GM12878 (cell line): ENCODE measurements around the gene BAG3. TPM values are rescaled to one million over a fixed set of nuclear protein-coding genes. Genes with fewer than 3 reads are reported as not detected.
A peak's percentile ranks its signal among the peaks of the same experiment; 100 is the strongest.

Experiments used
- BACH1 ChIP-seq: fragments of 450-650 bp; IDR thresholded peaks from 2 replicates; pipeline ENCODE4 v1.6.1; 2017; ENCODE audit warnings: mild to moderate bottlenecking, borderline replicate concordance
- BCLAF1 ChIP-seq: fragments of 450-650 bp; IDR thresholded peaks from 2 replicates; pipeline ENCODE4 v1.6.1; 2017; ENCODE audit warnings: antibody characterized with exemption, mild to moderate bottlenecking, moderate library complexity
- BMI1 ChIP-seq: fragments of 450-650 bp; IDR thresholded peaks from 2 replicates; pipeline ENCODE4 v1.6.1; 2016; ENCODE audit warnings: mild to moderate bottlenecking, moderate library complexity, borderline replicate concordance
- CBFB ChIP-seq: IDR thresholded peaks from 2 replicates; pipeline ENCODE4 v1.6.1; 2016; ENCODE audit warnings: antibody characterized with exemption, low read depth
- DPF2 ChIP-seq: fragments of 450-650 bp; IDR thresholded peaks from 2 replicates; pipeline ENCODE4 v1.6.1; 2017; ENCODE audit warnings: mild to moderate bottlenecking
- ESRRA ChIP-seq: IDR thresholded peaks from 2 replicates; pipeline ENCODE4 v1.6.1; 2012; ENCODE audit warnings: mild to moderate bottlenecking, low read length, improper control_type of control experiment
- GATAD2B ChIP-seq: fragments of 450-650 bp; conservative IDR thresholded peaks from 2 replicates; pipeline ENCODE4 v1.6.1; 2017; ENCODE audit warnings: low read depth, mild to moderate bottlenecking, moderate library complexity
- HDAC2 ChIP-seq: fragments of 200-600 bp; sonication (generic); IDR thresholded peaks from 2 replicates; pipeline ENCODE4 v1.6.1; 2017
- IKZF2 ChIP-seq, 2 experiments: fragments of 450-650 bp; IDR thresholded peaks; 2 replicates each; pipeline ENCODE4 v1.6.1; 2017; ENCODE audit warnings: mild to moderate bottlenecking in 2 of 2, moderate library complexity in 2 of 2
- IRF3 ChIP-seq: fragments of 450-650 bp; IDR thresholded peaks from 2 replicates; pipeline ENCODE4 v1.6.1; 2014; ENCODE audit warnings: mild to moderate bottlenecking
- MEF2A ChIP-seq: IDR thresholded peaks from 2 replicates; pipeline ENCODE4 v1.6.1; 2011; ENCODE audit warnings: low read depth, mild to moderate bottlenecking, low read length, moderate library complexity; ENCODE audit not compliant: insufficient read depth
- MLLT1 ChIP-seq: fragments of 450-650 bp; IDR thresholded peaks from 2 replicates; pipeline ENCODE4 v1.6.1; 2016; ENCODE audit warnings: mild to moderate bottlenecking
- MTA2 ChIP-seq: fragments of 450-650 bp; IDR thresholded peaks from 2 replicates; pipeline ENCODE4 v1.6.1; 2016; ENCODE audit warnings: low read depth, mild to moderate bottlenecking, moderate library complexity
- MXI1 ChIP-seq: fragments of 150-350 bp; IDR thresholded peaks from 2 replicates; pipeline ENCODE4 v1.6.1; 2011; ENCODE audit warnings: low read depth, mild to moderate bottlenecking, inconsistent platforms, low read length, improper control_type of control experiment
- RAD51 ChIP-seq: fragments of 450-650 bp; IDR thresholded peaks from 2 replicates; pipeline ENCODE4 v1.6.1; 2016; ENCODE audit warnings: moderate library complexity, mild to moderate bottlenecking, inconsistent platforms
- RBBP5 ChIP-seq: fragments of 200-600 bp; sonication (generic); conservative IDR thresholded peaks from 2 replicates; pipeline ENCODE4 v1.6.1; 2016
- RCOR1 ChIP-seq: conservative IDR thresholded peaks from 2 replicates; pipeline ENCODE4 v1.6.1; 2012; ENCODE audit warnings: low read depth, low read length, improper control_type of control experiment
- SREBF2 ChIP-seq: IDR thresholded peaks from 2 replicates; pipeline ENCODE4 v1.6.1; 2012; ENCODE audit warnings: mild to moderate bottlenecking, low read length
- STAT1 ChIP-seq: fragments of 450-650 bp; conservative IDR thresholded peaks from 2 replicates; pipeline ENCODE4 v1.6.1; 2014; ENCODE audit warnings: antibody characterized with exemption, mild to moderate bottlenecking
- TAF1 ChIP-seq: IDR thresholded peaks from 2 replicates; pipeline ENCODE4 v1.6.1; 2011; ENCODE audit warnings: mild to moderate bottlenecking, low read depth, low read length, borderline replicate concordance
- ZNF384 ChIP-seq: IDR thresholded peaks from 2 replicates; pipeline ENCODE4 v1.6.1; 2012; ENCODE audit warnings: low read depth, mild to moderate bottlenecking, low read length, improper control_type of control experiment, borderline replicate concordance
- polyA plus RNA-seq, 11 experiments: library from polyadenylated mRNA; depleted of rRNA in 4 of 11; unstranded in 6 of 11; stranded (reverse) in 5 of 11; fragments of >200 nt; fragmentation: Nextera tagmentation in 4 of 11; fragmentation: Illumina TruSeq in 1 of 11; extraction: Ambion mirVana in 4 of 11; extraction: Trizol in 1 of 11; gene quantifications; 1 replicate in 1 of 11; 2 replicates in 10 of 11; pipeline versions ENCODE4 v1.2.1 to v1.2.3, GENCODE V29; 2011 to 2016; ENCODE audit warnings: inconsistent platforms in 2 of 11, missing spikeins in 2 of 11, low read depth in 1 of 11
- total RNA-seq, 4 experiments: library from RNA; depleted of rRNA in 3 of 4; stranded (reverse); fragments of >200 nt in 3 of 4; fragmentation: Illumina TruSeq in 1 of 4; extraction: Trizol in 1 of 4; gene quantifications; 2 replicates each; pipeline versions ENCODE4 v1.2.1 to v1.2.3, GENCODE V29; 2013 to 2021
- TF ChIP-seq, protein P1 (sequence below): IDR thresholded peaks from 2 replicates; pipeline ENCODE4 v1.6.1; 2012; ENCODE audit warnings: low read depth, low read length, improper control_type of control experiment
- TF ChIP-seq, protein P2 (sequence below): fragments of 450-650 bp; IDR thresholded peaks from 2 replicates; pipeline ENCODE4 v1.6.1; 2018; ENCODE audit warnings: borderline replicate concordance, mild to moderate bottlenecking; ENCODE audit not compliant: partially characterized antibody

BAG3 gene
- total and polyA plus RNA-seq, 10 of the 15 experiments (the other 5 are each of a cell fraction or from before 2014, with no cell fraction given) = 0.71 to 14.1 (median 4.3) TPM

- no peak for TF ChIP-seq GATAD2B
- TF ChIP-seq DPF2 = peak; percentile 96
- TF ChIP-seq TAF1 = no peak
- no peak for TF ChIP-seq ESRRA
- TF ChIP-seq IKZF2 (IDR thresholded peaks at IDR 0.05) = peak; percentile 72 to 84; a peak in 3 of 4 replicates
- TF ChIP-seq RBBP5 = no peak
- TF ChIP-seq, protein P1, sequence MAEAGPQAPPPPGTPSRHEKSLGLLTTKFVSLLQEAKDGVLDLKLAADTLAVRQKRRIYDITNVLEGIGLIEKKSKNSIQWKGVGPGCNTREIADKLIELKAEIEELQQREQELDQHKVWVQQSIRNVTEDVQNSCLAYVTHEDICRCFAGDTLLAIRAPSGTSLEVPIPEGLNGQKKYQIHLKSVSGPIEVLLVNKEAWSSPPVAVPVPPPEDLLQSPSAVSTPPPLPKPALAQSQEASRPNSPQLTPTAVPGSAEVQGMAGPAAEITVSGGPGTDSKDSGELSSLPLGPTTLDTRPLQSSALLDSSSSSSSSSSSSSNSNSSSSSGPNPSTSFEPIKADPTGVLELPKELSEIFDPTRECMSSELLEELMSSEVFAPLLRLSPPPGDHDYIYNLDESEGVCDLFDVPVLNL = no peak
- peak; percentile 69; the same call in 1 of the 2 replicates for TF ChIP-seq MXI1
- TF ChIP-seq, protein P2, sequence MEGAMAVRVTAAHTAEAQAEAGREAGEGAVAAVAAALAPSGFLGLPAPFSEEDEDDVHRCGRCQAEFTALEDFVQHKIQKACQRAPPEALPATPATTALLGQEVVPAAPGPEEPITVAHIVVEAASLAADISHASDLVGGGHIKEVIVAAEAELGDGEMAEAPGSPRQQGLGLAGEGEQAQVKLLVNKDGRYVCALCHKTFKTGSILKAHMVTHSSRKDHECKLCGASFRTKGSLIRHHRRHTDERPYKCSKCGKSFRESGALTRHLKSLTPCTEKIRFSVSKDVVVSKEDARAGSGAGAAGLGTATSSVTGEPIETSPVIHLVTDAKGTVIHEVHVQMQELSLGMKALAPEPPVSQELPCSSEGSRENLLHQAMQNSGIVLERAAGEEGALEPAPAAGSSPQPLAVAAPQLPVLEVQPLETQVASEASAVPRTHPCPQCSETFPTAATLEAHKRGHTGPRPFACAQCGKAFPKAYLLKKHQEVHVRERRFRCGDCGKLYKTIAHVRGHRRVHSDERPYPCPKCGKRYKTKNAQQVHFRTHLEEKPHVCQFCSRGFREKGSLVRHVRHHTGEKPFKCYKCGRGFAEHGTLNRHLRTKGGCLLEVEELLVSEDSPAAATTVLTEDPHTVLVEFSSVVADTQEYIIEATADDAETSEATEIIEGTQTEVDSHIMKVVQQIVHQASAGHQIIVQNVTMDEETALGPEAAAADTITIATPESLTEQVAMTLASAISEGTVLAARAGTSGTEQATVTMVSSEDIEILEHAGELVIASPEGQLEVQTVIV = no peak
- TF ChIP-seq ZNF384 = peak; percentile 49; the same call in 1 of the 2 replicates
- peak; percentile 99 for TF ChIP-seq MTA2
- TF ChIP-seq IRF3 = no peak
- TF ChIP-seq HDAC2 = no peak
- TF ChIP-seq RCOR1 = no peak
- 0 out of 2 replicates have a peak, but pooled peaks have one; percentile 20 for TF ChIP-seq CBFB
- no peak for TF ChIP-seq BCLAF1
- peak; percentile 59; the same call in 1 of the 2 replicates for TF ChIP-seq MLLT1
- 0 out of 2 replicates have a peak, but pooled peaks have one; percentile 25 for TF ChIP-seq RAD51
- TF ChIP-seq MEF2A = peak; percentile 95
- peak; percentile 80; the same call in 1 of the 2 replicates for TF ChIP-seq BMI1
- TF ChIP-seq BACH1 = peak; percentile 88; the same call in 1 of the 2 replicates
- TF ChIP-seq STAT1 = no peak
- no peak for TF ChIP-seq SREBF2
Measured at GRCh38 chr10:119700321-119700954, 49.3 kb downstream of the BAG3 start (continued).
